IPS-20b (cell line): ENCODE results near the gene TNFRSF8.

Experiments
- H3K27ac ChIP-seq: one replicate; pipeline ENCODE4 v1.5.1; 2013; ENCODE audit warnings: low read length
- H3K27me3 ChIP-seq: 2 replicates; pipeline ENCODE4 v1.6.1; 2013; ENCODE audit warnings: mild to moderate bottlenecking, low read length, inconsistent platforms; ENCODE audit not compliant: insufficient read depth
- H3K36me3 ChIP-seq: 2 replicates; pipeline ENCODE4 v1.6.1; 2013; ENCODE audit warnings: low read depth, mild to moderate bottlenecking, inconsistent platforms, low read length, moderate library complexity; ENCODE audit not compliant: insufficient read depth
- H3K4me1 ChIP-seq: 2 replicates; pipeline ENCODE4 v1.6.1; 2013; ENCODE audit warnings: mild to moderate bottlenecking, control low read depth, inconsistent platforms, low read length, moderate library complexity; ENCODE audit not compliant: insufficient read depth
- H3K4me3 ChIP-seq: 2 replicates; pipeline ENCODE4 v1.5.1; 2013; ENCODE audit warnings: mild to moderate bottlenecking, low read length, inconsistent platforms
- H3K9ac ChIP-seq: 2 replicates; pipeline ENCODE4 v1.6.1; 2013; ENCODE audit warnings: low read depth, mild to moderate bottlenecking, inconsistent platforms, low read length, moderate library complexity
- H3K9me3 ChIP-seq: 2 replicates; pipeline ENCODE4 v1.6.1; 2013; ENCODE audit warnings: mild to moderate bottlenecking, low read depth, low read length, inconsistent platforms; ENCODE audit not compliant: insufficient read depth

The TNFRSF8 gene

DNA sequence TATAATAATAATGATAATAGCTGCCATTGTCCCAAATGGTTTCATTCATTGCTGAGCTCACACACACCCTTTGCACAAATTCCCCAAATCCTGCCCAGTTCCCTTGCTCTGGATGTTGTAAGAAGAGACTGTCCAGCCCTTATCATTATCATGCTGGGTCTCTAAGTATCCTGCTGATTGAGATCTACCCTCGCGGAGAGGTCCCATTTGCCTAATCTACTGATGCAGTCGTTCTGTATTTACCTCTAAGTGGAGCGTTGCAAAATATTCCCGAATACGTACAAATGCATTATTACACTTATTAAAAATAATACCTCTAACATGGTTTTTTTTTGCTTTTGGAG lies 51.2 kb downstream of the TNFRSF8 start:
- Histone ChIP-seq H3K27me3 (no peaks in the 10 kb centered on the region), H3K4me3 (no peak overlapping the region), H3K4me1 (no peaks in the 10 kb centered on the region), H3K9me3 (no peaks in the 10 kb centered on the region), H3K27ac (no peak overlapping the region), H3K9ac (no peak overlapping the region), H3K36me3 (peaks cover 37% of the 10 kb centered on the region)

DNA sequence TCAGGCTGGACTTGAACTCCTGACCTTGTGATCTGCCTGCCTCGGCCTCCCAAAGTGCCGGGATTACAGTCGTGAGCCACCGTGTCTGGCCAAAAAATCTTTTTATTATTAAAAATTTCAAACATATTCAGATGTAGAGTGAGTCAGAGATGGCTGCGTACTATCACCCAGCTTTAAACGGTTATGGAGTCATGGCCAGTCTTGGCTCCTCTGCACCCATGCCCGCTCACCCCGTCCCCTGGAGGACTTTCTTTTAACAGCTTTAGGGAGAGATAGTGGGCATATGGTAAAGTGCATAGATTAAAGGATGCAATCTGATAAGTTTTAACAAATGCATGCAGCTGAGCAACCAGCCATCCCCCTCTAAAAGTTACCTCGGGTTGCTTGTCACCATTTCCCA lies 51.8 kb downstream of the TNFRSF8 start:
- no peak overlapping the region for H3K27ac ChIP-seq
- peaks cover 41% of the 10 kb centered on the region for H3K36me3 ChIP-seq
- H3K4me1 ChIP-seq = no peaks in the 10 kb centered on the region
- no peak overlapping the region for H3K4me3 ChIP-seq
- no peaks in the 10 kb centered on the region for H3K9me3 ChIP-seq
- H3K27me3 ChIP-seq = no peaks in the 10 kb centered on the region
- no peak overlapping the region for H3K9ac ChIP-seq

DNA sequence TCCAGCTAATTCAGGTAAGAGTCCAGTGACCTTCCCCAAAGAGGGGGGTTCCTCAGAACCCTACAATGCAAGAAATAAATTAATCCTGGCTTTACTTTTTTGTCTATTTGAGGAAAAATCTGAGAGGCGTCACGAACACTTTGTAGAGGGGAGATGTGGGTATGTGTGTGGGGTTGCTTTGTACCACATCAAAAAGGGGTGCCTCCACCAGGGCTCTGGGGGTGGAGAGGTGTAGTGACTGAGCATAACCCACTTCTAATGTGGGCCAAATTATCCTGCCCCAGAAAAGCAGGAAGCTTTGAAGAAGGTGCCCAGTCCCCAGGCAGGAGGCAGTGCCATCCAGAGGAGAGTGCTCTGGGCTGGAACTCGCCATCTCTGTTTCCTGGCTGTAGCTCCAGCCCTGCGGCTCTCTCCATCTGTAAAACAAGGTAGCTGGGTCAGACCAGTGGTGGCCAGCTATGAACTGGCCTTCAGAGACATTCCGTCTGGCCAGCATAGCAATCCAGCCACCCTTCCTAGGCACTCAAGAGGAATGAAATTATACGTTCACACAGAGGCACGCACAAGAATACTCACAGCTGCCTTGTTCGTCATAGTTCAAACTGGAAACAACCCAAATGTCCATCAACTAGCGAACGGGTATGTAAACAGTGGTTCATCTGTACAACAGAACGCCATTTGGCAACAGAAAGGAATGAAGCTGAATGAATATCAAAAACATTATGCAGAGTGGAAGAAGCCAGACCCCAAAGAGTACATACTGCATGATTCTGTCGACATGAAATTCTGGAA lies 58.3 kb downstream of the TNFRSF8 start:
- H3K4me1 ChIP-seq = no peaks in the 10 kb centered on the region
- no peak overlapping the region for H3K9ac ChIP-seq
- no peaks in the 10 kb centered on the region for H3K27me3 ChIP-seq
- no peak overlapping the region for H3K4me3 ChIP-seq
- H3K9me3 ChIP-seq = no peaks in the 10 kb centered on the region
- peaks cover 33% of the 10 kb centered on the region for H3K36me3 ChIP-seq
- H3K27ac ChIP-seq = no peak overlapping the region

DNA sequence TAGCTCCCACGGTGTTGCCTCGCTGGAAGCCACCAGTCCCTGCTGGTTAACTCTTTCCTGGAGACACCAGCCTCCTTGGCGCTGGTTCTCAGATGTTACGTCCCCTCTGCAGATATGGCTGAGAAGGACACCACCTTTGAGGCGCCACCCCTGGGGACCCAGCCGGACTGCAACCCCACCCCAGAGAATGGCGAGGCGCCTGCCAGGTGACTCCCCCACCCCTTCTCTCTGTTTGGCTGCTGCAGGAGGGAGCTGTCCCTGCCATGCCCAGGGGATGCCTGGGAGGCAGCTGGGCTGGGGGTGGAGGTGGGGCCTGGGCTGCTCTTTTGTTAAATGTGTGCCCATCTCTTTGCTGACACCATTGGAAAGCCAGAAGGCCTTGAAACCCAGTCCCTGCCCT lies 60.1 kb downstream of the TNFRSF8 start:
- Histone ChIP-seq H3K9ac (no peak overlapping the region), H3K4me1 (no peaks in the 10 kb centered on the region), H3K27me3 (no peaks in the 10 kb centered on the region), H3K9me3 (no peaks in the 10 kb centered on the region), H3K36me3 (peaks cover 40% of the 10 kb centered on the region), H3K4me3 (no peak overlapping the region), H3K27ac (no peak overlapping the region)

DNA sequence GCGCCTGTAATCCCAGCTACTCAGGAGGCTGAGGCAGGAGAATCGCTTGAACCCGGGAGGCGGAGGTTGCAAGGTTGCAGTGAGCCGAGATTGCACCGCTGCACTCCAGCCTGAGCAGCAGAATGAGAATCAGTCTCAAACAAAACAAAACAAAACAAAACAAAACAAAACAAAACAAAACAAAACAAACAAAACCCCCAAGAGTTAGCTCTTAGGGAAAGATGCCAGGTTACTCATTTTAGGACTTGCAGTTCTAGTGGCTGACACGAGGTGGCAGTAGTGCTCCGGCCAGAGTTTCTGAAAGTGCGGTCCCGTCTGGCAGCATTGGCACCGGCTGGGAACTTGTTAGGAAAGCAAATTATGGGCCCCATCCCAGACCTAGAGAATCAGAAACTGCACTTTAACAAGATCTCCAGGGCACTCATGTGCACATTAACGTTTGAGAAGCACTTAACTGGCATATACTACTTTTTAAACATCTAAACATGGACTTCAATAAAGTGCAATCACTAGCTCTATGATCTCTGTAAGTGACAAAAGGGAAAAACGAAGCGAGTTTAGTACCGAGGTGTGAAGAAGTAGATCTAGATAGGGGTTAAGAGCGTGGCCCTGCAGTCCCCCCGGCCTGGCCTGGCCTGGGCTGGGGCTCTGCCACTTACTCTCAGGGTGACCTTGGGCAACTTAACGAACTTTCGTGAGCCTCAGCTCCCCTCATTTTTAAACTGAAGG lies 61.8 kb downstream of the TNFRSF8 start:
- no peak overlapping the region for H3K4me3 ChIP-seq

DNA sequence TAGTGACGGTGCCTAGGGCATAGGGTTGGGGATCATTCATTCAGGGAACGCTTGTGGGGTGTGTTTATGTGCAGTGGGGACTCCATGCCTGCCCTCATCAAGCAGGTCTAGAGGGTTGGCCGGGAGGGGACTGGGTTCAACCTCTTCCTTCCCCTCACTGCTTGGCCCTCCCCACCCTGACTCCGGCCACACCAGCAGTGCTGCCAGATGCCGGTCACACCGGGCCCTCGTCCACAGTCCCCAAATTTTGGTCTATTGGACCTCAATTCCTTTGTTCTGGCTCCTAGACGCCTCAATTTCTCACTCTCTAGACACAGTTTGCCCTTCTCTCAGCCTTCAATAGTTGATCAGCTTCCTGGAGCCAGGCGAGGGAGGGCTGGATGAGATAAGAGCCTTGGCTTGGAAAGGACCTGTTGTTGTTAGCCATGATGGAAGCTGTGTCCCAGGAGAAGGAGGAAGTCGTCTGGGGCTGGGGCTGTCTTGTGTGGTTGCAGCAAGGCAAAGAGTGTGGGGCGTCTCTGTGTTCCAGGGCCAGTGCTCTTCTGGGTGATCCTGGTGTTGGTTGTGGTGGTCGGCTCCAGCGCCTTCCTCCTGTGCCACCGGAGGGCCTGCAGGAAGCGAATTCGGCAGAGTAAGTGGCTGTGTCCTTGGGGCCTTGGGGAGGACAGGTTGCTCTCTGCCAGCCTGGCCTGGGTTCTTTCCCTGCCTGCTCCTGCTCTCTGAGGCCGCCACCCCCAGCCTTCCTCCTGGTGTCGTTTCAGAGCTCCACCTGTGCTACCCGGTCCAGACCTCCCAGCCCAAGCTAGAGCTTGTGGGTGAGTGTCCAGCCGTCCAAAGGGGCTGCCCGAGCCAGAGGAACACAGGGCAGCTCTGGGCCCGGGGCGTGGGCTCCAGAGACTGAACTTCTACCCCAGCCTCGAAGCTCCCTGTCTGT lies 62.6 kb downstream of the TNFRSF8 start:
- Histone ChIP-seq H3K4me3 (no peak overlapping the region), H3K36me3 (peaks cover 29% of the 10 kb centered on the region), H3K9ac (no peak overlapping the region), H3K9me3 (no peaks in the 10 kb centered on the region), H3K27me3 (no peaks in the 10 kb centered on the region), H3K27ac (no peak overlapping the region), H3K4me1 (no peaks in the 10 kb centered on the region)

More for the DNA sequence above, 61.8 kb downstream of the TNFRSF8 start:
- no peaks in the 10 kb centered on the region for H3K27me3 ChIP-seq
- no peaks in the 10 kb centered on the region for H3K9me3 ChIP-seq
- H3K9ac ChIP-seq = no peak overlapping the region
- no peaks in the 10 kb centered on the region for H3K4me1 ChIP-seq
- H3K27ac ChIP-seq = no peak overlapping the region
- H3K36me3 ChIP-seq = peaks cover 37% of the 10 kb centered on the region

DNA sequence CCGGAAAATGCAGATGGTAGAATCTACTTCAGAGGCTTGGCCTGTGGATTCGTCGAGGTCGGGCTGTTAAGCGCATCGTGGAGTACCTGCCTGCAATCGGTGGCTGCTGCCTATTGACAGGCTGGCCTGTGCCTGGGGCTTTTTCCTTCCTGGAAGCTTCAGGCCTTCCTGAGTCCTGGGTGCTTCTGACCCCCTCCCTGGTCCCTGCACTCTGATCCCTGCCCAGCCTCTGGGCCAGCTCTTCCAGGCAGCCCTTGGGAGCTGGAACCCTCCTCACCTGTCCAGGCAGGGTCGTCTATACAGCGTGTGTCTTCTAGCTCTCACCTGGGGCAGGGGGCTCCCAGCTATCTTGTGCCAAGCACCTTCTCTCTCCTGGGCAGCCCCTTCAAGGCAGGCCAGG lies 63.7 kb downstream of the TNFRSF8 start:
- H3K4me1 ChIP-seq = no peaks in the 10 kb centered on the region
- H3K36me3 ChIP-seq = peaks cover 18% of the 10 kb centered on the region
- H3K4me3 ChIP-seq = no peak overlapping the region
- H3K27me3 ChIP-seq = no peaks in the 10 kb centered on the region
- H3K9me3 ChIP-seq = no peaks in the 10 kb centered on the region
- H3K9ac ChIP-seq = no peak overlapping the region
- no peak overlapping the region for H3K27ac ChIP-seq

DNA sequence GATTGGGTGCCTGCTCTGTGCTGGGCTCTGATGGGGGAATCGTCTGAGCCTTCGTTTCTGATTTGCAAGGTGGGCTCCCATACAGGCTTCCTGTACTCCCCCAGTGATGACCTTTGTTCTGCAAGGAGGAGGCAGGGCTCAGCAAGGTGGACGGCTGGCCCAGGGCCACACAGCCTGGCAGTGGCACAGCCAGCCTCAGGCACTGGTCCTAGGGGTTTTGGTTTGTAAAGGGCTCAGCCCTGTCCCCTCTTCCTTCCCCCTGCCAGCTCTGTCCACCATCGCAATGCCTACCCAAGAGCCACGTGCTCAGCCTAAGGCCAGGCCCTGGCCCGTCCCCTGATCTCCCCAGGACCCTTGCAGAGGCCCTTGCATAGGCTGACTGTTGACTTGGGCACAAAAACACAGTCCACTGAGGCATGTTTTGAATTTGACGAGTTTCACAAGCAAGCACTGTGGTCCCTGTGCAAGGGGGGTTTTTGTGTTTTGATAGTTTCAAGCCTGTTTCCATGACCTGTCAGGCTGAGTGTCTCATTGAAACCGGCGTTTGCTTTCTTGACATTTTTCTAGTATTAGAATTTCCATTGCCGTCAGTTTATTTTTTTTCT lies 64.2 kb downstream of the TNFRSF8 start:
- Histone ChIP-seq H3K27me3 (no peaks in the 10 kb centered on the region), H3K4me1 (no peaks in the 10 kb centered on the region), H3K9me3 (no peaks in the 10 kb centered on the region)

DNA sequence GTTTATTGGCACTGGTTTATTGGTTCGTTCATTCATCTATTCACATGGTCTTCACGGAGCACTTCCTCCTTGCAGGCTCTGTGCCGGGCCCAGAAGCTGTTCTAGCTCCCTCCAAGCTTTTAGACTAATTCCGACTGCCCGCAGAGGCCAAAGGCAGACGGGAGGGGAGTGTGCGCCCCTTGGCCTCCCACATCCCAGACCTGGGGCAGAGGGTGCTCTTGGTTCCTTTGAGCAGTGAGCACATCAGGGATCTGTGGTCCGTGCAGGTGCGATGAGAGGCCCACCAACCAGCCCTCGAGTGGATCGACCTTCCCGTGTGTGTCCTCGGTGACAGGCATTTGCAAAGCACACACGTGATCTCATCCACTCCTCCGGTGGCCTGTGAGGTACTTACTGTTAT lies 65.0 kb downstream of the TNFRSF8 start:
- H3K4me1 ChIP-seq = no peaks in the 10 kb centered on the region
- no peak overlapping the region for H3K9ac ChIP-seq
- no peak overlapping the region for H3K4me3 ChIP-seq
- no peak overlapping the region for H3K27ac ChIP-seq
- no peaks in the 10 kb centered on the region for H3K9me3 ChIP-seq
- peaks cover 17% of the 10 kb centered on the region for H3K36me3 ChIP-seq
- H3K27me3 ChIP-seq = no peaks in the 10 kb centered on the region

More for the DNA sequence above, 64.2 kb downstream of the TNFRSF8 start:
- H3K4me3 ChIP-seq = no peak overlapping the region
- H3K27ac ChIP-seq = no peak overlapping the region
- no peak overlapping the region for H3K9ac ChIP-seq
- peaks cover 17% of the 10 kb centered on the region for H3K36me3 ChIP-seq

DNA sequence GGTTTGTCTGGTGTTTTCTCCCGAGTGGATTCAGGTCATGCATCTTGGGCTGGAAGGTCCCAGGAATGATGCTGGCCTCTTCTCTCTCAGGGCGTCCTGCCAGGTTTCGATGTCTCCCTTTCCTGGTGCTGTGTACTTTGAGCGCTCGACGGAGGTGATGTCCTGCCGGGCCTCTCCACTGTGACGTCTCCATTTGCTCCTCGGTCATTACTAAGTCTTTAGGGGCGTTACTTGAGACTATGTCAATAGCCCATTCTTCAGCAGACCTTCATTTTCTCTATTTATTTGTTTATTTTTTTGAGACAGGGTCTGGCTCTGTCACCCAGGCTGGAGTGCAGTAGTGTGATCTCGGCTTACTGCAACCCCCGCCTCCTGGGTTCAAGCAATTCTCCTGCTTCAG lies 66.5 kb downstream of the TNFRSF8 start:
- Histone ChIP-seq H3K27ac (no peak overlapping the region), H3K4me3 (no peak overlapping the region), H3K4me1 (no peaks in the 10 kb centered on the region), H3K27me3 (no peaks in the 10 kb centered on the region), H3K36me3 (peaks cover 17% of the 10 kb centered on the region), H3K9ac (no peak overlapping the region), H3K9me3 (no peaks in the 10 kb centered on the region)

DNA sequence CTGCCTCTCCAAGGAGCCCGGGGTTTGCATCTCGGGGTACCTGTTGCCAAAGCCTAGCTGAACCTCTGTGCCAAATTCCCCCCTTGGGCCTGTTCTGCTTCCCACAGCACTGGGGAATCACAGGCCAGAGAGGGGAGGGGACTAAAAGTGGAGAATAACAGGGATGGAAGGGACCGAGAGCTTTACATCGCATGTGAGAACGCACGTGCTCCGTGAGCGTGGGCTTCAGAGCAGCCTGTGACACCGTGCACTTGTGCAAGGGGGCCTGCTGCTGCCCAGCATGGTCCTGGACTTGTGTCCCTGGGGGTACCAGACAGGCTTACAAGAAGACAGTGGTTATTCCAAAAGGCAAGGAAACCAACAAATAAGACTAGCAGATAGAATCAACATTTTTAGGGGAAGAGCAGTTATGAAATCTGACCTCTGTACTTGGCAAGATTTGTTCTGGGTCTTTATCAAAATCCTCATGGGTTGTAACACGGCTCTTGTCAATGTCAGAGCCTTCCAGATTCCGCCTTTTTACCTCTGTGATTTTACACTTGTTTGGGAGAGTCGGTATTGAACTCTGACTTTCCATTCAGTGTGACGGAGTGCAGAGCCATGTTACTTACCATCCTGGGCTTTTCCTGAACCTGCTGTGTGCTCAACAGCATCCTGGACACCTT lies 67.5 kb downstream of the TNFRSF8 start:
- Histone ChIP-seq H3K27ac (no peak overlapping the region), H3K4me1 (no peaks in the 10 kb centered on the region), H3K9me3 (no peaks in the 10 kb centered on the region), H3K9ac (no peak overlapping the region), H3K4me3 (no peak overlapping the region), H3K36me3 (peaks cover 17% of the 10 kb centered on the region), H3K27me3 (no peaks in the 10 kb centered on the region)
